ENCODE data around the gene FBXO2. TPM values are rescaled to one million over a fixed set of nuclear protein-coding genes. Genes with fewer than 3 reads are reported as not detected.

The FBXO2 gene
- total RNA-seq, 4 donors from 2014 or later = 8.2 to 16.7 (median 13.5) TPM

DNA sequence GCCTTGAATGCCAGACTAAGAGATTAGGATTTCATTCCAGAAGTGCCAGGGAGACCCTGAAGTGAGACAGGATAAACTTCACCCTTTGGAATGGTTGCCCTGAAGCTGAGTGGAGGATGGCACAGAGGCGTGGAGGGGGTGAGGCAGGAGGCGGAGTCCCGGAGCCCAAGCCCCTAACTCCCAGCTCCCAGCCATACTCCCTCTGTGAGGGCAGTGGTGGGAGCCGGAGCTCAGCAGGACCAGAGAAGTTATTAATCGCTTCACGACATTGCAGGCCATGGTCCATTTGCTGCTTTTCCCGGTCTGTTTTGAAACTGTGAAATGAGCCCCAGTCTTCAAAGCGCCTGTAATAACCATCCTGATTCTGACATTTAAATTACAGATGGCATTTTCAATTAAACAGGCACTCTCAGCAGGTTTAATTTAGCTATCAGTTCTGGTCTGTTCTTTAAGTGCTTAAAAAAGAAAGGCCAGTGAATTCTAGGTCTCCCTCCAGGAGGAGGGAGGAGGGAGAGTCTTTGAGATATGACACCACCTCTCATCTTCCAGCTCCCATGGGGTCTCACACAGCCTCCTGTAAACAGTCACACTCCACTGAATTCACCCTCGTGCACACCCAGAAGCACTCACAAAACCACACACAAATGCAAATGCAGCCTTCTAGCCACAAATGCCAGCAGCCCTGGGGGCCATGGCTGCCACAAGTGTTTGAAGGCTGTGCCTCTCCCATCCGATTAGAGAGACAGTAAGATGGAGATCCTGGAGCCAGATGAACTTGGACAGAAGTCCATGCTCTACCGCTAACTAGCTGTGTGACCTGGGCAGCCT, 19.6 kb downstream of the FBXO2 start:
- Histone ChIP-seq H3K4me3 (no peak overlapping the region), H3K36me3 (no peaks in the 10 kb centered on the region), H3K9me3 (no peaks in the 10 kb centered on the region), H3K27me3 (peaks cover 46% of the 10 kb centered on the region), H3K27ac (no peak overlapping the region), H3K4me1 (no peaks in the 10 kb centered on the region)
- TF ChIP-seq, protein P1, sequence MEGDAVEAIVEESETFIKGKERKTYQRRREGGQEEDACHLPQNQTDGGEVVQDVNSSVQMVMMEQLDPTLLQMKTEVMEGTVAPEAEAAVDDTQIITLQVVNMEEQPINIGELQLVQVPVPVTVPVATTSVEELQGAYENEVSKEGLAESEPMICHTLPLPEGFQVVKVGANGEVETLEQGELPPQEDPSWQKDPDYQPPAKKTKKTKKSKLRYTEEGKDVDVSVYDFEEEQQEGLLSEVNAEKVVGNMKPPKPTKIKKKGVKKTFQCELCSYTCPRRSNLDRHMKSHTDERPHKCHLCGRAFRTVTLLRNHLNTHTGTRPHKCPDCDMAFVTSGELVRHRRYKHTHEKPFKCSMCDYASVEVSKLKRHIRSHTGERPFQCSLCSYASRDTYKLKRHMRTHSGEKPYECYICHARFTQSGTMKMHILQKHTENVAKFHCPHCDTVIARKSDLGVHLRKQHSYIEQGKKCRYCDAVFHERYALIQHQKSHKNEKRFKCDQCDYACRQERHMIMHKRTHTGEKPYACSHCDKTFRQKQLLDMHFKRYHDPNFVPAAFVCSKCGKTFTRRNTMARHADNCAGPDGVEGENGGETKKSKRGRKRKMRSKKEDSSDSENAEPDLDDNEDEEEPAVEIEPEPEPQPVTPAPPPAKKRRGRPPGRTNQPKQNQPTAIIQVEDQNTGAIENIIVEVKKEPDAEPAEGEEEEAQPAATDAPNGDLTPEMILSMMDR (IDR thresholded peaks at IDR 0.05) = no peak
- TF ChIP-seq POLR2AphosphoS5 (IDR thresholded peaks at IDR 0.05) = no peak
- TF ChIP-seq POLR2A (IDR thresholded peaks at IDR 0.05) = no peak
- no peak for DNase-seq (ENCODE audit: low spot score in 2 of 2)
- 75% methylated on average over 11 of the region's 11 CpGs for WGBS

DNA sequence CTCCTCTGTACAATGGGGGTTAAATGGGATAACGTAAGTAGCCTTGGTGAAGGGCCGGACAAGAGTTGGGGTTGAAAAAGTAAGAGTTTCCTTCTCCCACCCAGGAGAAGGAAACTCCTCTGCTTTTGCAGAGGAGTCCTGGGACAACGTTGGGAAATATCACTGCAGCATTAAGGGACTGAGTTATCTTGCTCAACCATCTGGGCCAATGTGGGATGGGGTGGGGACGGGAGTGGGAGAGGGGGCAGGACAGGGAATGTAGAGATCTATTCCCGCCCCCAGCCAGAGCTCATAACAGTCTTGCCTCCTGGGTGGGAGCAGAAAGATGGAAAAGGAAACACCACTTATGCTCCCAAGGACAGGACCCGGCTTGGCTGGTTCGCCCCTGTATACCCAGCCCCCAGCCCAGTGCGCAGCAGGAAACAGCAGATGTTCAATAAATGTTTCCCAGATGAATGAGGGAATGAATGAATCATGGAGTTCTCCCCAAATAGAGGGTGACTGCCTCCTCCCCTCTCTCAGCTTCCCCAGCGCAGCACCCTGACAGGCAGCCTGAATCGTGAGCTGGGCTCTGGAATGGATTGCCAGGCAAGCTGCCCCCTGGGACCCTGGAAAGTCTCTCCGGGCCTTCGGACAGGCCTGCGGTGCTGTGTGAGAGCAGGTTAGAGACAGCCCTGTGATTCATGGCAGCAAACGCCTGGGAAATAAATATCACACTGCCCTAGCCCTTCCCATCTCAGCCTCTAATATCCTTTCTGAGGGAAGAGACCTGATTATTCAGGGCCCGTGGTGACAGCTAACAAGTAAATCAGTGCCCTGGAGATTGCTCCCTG, 24.8 kb downstream of the FBXO2 start:
- H3K27me3 ChIP-seq = peaks cover 63% of the 10 kb centered on the region
- no peaks in the 10 kb centered on the region for H3K36me3 ChIP-seq
- DNase-seq (ENCODE audit: low spot score in 2 of 2) = no peak
- no peak overlapping the region for H3K4me3 ChIP-seq
- H3K27ac ChIP-seq = no peak overlapping the region
- no peaks in the 10 kb centered on the region for H3K4me1 ChIP-seq
- H3K9me3 ChIP-seq = no peaks in the 10 kb centered on the region
- TF ChIP-seq POLR2A (IDR thresholded peaks at IDR 0.05) = no peak
- TF ChIP-seq, protein P1 (IDR thresholded peaks at IDR 0.05) = no peak
- no peak for TF ChIP-seq POLR2AphosphoS5 (IDR thresholded peaks at IDR 0.05)
- no peak for TF ChIP-seq EP300 (IDR thresholded peaks at IDR 0.05)
- 35% methylated on average over 15 of the region's 15 CpGs for WGBS

DNA sequence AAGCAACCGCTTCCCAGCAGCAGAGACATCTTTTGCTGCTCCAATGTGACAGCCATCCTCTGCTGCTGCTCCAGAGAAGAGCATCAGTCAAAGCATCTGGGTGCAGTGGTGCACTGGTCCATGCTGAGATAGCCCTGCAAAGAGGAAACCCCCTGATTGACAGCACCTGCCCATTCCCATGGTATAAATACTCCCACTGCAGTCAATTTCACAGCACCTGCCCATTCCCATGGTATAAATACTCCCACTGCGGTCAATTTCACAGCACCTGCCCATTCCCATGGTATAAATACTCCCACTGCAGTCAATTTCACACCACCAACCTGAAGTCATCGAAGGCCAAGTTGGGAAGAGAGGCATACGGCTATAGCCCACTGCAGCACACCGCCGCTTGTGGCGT, 25.5 kb downstream of the FBXO2 start:
- Histone ChIP-seq H3K4me3 (no peak overlapping the region), H3K9me3 (no peaks in the 10 kb centered on the region), H3K36me3 (no peaks in the 10 kb centered on the region), H3K27me3 (peaks cover 60% of the 10 kb centered on the region), H3K27ac (no peak overlapping the region), H3K4me1 (no peaks in the 10 kb centered on the region)
- WGBS = 94% methylated on average over 6 of the region's 7 CpGs
- no peak for DNase-seq (ENCODE audit: low spot score in 2 of 2)
- no peak for TF ChIP-seq EP300 (IDR thresholded peaks at IDR 0.05)
- TF ChIP-seq, protein P1 (IDR thresholded peaks at IDR 0.05) = no peak
- no peak for TF ChIP-seq POLR2A (IDR thresholded peaks at IDR 0.05)
- no peak for TF ChIP-seq POLR2AphosphoS5 (IDR thresholded peaks at IDR 0.05)

DNA sequence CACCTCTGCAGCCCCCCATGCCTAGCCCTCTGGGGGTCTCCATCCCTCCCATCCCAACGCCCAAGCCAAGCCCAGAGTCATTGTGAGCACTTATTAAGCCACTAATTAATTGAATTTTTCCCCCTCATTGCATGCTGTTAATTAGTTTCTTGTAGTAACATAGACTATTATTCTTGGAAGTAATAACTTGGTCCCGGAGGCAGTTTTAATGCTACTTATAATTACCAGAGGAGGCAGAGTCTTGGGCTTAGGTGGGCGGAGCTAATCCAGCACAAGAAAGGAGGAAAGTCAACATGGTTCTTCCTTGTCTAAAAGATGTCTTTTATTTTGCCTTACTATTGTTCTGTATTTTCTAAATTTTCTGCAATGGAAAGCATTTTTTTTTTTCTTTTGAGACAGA, 27.7 kb downstream of the FBXO2 start:
- H3K27me3 ChIP-seq = peaks cover 67% of the 10 kb centered on the region
- WGBS = 52% methylated on average over 3 of the region's 3 CpGs

More for the DNA sequence above, 27.7 kb downstream of the FBXO2 start:
- TF ChIP-seq POLR2A (IDR thresholded peaks at IDR 0.05) (no peak), POLR2AphosphoS5 (IDR thresholded peaks at IDR 0.05) (no peak), EP300 (IDR thresholded peaks at IDR 0.05) (no peak)
- TF ChIP-seq, protein P1 (IDR thresholded peaks at IDR 0.05) = no peak
- DNase-seq (ENCODE audit: low spot score in 2 of 2) = no peak
- Histone ChIP-seq H3K36me3 (no peaks in the 10 kb centered on the region), H3K4me1 (no peaks in the 10 kb centered on the region), H3K4me3 (no peak overlapping the region), H3K27ac (no peak overlapping the region), H3K9me3 (no peaks in the 10 kb centered on the region)

All from suprapubic skin (tissue), 4 donors.